ENCODE measurements around the gene RHOT1.
"Not testable (repeated sequence)": the region's sequence is repeated elsewhere in the genome, so short reads cannot be mapped to it uniquely, and the experiment has no call there.

RHOT1 gene

DNA sequence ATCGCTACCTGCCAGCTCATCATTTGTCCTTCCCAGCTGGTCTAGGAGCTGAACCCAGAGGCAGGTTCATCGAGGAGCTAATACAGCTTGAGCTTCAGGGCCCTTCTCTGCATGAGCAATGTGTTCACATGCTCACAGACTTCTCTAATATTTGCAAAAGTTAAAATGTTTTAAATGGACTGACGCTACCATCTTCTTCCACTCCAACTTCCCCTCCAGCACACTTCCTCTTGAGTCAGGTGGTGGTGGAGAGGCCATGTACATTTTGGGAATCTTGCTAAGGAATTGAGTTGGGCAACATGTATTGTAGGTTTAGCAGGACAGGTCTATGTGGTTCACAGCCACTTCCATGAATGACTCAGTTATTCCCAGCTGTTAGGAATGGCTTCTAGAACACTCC, 21.6 kb upstream of the RHOT1 start:
- no peak for FAIRE-seq
- DNase-seq (ENCODE audit: insufficient read length, low spot score) = no peak

DNA sequence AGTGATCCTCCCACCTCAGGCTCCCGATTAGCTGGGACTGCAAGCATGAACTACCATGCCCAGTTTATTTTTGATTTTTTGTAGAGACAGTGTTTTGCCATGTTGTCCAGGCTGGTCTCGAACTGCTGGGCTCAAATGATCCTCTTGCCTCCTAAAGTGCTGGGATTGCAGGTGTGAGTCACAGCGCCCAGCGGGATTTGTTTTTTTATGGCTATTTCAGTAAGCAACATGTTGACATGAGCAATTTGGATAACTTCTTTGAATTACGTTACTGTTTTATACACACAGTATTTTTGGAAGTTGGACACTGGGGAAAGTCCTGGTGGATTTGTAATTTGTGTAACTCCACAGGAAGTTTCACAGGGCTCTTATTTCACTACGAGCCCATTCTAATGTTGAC, 18.5 kb upstream of the RHOT1 start:
- DNase-seq (ENCODE audit: insufficient read length, low spot score) (no peak), FAIRE-seq (no peak)

DNA sequence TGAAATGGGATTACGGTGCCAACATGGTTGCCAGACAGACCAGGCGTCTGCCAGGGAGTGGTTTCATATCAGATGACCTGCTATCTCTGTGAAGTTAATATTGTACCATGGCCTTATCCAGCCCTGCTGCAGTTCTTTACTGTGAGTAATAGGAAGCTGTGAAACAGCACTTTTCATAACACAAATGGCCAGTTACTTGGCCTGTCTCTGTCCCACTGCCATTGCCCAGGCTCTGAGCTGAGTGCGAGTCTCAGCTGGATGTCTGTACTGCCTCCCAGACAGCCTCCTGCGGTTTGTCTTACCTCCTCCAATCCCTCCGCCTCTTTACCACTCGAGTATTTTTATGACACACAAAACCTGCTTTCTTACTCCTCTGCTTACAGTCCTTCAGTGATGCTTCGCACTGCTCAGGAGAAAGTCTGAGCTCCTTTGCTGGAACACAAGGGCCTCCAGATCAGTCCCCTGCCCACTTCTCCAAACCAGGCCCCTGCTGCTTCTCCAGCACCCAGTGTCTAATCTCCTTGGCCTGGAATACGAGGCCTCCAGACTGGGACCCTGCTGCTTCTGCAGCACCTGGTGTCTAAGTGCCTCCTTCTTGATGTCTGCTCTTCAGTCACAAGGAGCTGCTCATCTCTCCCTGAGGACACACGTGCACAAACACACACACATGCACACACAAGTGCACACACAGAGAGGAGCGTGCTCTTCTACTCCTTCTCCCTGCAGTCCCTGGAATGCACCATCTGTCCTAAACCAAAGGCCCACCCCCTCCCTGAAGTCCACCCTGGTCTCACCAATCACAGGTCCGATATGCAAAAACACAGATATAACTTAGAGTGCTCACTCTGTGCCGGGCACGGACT, 17.1 kb upstream of the RHOT1 start:
- FAIRE-seq = no peak
- no peak for DNase-seq (ENCODE audit: insufficient read length, low spot score)

DNA sequence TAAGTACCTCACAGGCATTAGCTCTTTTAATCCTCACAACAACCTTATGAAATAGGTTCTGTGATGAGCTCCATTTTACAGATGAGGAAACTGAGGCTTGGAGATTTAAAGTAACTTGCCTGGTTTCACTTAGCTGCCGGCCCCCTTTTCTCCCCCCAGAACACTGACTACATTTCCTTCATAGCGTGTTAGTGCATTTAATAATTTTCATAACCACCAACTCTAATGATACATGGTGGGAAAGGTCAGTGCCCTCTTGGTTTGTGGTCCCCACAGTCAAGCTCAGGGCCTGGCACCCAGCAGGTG, 16.5 kb upstream of the RHOT1 start:
- FAIRE-seq (no peak), DNase-seq (ENCODE audit: insufficient read length, low spot score) (no peak)

DNA sequence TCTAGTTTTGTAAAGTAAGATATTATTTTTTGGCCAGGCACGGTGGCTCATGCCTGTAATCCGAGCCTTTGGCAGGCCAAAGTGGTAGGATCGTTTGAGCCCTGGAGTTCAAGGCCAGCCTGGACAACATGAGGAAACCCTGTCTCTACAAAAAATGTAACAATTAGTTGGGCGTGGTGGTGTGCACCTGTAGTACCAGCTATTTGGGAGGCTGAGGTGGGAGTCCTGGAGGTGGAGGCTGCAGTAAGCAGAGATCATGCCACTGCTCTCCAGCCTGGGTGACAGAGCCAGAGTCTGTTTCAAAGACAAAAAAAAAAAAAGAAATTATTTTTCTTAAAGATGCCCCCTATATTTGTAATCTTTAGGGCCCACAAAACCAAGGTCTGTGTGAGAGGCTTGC, 16.0 kb upstream of the RHOT1 start:
- FAIRE-seq (no peak), DNase-seq (ENCODE audit: insufficient read length, low spot score) (no peak)

DNA sequence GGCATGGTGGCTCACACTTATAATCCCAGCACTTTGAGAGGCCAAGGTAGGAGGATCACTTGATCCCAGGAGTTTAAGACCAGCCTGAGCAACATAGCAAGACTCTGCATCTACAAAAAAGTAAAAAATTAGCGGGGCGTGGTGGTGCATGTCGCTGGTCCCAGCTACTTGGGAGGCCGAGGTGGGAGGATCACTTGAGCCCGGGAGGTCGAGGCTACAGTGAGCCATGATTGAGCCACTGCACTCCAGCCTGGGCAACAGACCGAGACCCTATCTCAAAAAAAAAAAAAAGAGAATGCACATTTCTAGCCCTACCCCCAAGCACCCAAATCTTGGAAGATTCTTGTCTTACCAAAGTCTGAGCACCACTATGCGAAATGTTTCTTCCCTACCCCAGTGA, 15.6 kb upstream of the RHOT1 start:
- FAIRE-seq (no peak), DNase-seq (ENCODE audit: insufficient read length, low spot score) (no peak)

DNA sequence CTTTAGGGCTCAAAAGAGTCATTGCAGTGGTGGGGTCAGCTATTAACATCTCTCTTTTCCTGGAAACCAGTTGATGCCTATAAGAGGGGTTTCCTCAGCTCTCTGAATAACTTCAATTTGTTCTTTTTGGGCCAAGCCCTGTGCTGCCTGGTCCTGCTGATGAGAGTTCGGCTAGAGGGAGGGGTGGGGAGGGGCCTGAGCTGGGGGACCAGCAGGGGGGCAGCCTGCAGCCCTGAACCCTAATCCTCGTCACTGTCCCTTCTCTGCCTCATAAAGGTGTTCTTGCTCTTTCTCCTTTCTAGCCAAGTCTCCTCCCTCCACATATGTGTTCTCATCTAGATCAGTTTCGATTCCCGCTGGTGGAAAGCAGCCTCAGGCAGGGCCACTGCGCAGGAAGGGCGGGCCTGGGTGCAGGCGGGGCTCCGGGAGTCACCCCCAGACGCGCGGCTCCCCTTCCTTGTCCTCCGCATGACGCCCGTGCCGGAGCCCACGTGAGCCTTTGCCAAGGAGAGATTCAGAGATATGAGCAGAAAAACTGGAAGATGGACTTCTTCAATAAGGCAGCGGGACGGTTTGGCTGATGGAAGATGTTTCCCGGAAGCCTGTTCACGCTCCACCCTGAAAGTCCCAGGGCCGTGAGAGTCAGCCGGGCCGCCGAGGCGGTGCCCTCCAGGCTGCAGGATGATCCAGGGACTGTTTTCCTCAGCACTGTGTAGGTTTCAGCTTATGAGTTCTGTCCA, 15.0 kb upstream of the RHOT1 start:
- peak; percentile 80 for FAIRE-seq

DNA sequence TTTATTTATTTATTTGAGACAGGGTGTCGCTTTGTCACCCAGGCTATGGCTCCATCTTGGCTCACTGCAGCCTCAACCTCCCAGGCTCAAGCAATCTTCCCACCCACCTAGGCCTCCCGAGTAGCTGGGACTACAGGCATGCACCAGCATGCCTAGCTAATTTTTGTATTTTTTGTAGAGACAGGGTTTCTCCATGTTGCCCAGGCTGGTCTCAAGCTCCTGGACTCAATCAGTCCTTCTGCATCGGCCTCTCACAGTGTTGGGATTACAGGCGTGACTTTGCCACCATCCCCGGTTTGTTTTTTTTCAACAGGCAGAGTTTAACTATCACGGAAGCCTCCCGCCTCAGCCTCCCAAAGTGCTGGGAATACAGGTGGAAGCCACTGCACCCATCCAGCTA, 13.8 kb upstream of the RHOT1 start:
- FAIRE-seq; DNase-seq (ENCODE audit: insufficient read length, low spot score): not testable (repeated sequence)

More for the DNA sequence above, 15.0 kb upstream of the RHOT1 start:
- DNase-seq (ENCODE audit: insufficient read length, low spot score) = peak; percentile 81

DNA sequence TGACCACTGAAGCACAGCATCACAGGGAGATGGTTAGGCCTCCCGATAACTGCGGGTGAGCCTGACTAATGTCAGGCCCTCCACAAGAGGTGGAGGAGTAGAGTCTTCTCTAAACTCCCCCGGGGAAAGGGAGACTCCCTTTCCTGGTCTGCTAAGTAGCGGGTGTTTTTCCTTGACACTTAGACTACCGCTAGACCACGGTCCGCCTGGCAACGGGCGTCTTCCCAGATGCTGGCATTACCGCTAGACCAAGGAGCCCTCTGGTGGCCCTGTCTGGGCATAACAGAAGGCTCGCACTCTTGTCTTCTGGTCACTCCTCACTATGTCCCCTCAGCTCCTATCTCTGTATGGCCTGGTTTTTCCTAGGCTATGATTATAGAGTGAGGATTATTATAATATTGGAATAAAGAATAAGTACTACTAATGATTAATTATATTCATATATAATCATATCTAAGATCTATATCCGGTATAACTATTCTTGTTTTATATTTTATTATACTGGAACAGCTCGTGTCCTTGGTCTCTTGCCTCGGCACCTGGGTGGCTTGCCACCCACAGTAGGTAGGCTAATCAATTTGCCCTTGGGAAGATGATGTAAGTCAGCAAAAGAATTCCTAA, 6.7 kb upstream of the RHOT1 start:
- DNase-seq (ENCODE audit: insufficient read length, low spot score); FAIRE-seq: not testable (repeated sequence)

DNA sequence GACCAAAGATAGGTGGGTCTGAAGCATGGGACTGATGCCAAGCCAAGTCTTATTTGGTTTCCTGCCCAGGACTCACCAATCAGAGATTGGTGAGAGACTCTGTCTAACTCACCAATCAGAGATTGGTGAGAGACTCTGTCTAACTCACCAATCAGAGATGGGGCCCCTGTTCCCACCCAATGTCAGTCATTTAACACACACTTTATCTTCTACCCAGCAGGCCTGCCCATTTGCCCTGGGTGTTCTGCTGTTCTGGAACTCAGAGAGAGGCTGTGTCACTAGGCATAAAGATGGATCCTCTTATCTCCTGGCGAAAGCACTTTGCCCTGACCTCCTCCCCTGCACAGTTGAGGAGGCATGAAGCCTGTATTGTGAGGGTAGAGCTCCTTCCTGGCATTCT, 5.4 kb upstream of the RHOT1 start:
- no peak for DNase-seq (ENCODE audit: insufficient read length, low spot score)
- FAIRE-seq = no peak

DNA sequence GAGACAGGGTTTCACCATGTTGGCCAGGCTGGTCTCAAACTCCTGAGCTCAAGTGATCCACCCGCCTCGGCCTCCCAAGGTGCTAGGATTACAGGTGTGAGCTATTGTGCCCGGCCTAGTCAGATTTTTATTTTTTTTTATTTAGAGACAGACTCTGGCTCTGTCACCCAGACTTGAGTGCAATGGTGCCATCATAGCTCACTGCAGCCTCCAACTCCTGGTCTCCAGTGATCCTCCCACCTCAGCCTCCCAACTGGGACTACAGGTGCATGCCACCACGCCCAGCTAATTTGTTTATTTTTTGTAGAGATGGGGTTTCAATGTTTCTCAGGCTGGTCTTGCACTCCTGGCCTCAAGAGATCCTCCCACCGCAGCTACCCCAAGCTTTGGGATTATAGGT, 2.8 kb upstream of the RHOT1 start:
- not testable (repeated sequence) for DNase-seq (ENCODE audit: insufficient read length, low spot score); FAIRE-seq

DNA sequence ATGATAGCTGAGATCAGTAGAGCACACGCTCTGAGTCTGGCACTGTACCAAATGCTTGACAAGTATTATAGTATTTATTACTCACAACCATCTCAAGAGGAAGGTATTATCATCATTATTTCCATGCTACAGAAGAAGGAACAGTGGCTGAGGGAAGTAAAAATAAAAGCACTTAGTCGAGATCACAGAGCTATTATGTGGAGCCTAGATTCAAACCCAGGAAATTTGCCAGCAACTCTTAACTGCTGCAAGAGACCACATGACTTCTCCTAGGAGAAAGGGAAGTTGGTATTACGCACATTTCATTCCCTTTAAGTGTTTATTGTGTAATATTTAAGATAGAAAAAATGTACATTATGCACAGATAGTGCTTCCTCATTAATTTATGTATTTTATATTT, 1.0 kb upstream of the RHOT1 start:
- FAIRE-seq = no peak
- no peak for DNase-seq (ENCODE audit: insufficient read length, low spot score)

DNA sequence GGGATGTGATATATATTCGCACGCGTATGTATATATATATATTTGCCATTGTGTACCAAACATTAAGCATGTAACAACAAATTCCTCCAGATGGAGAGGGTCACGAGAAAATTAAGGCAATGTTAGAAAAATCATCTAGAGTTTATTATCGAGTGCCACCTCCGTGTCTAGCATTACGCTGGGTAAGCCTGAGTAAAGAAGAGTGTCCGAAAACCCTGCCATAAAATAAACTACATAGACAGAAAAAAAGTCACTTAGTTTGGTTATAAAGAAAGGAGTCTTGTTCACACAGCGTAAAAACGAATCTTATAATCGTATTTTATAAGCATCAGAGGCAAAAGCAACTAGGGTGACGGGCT, 644 bp upstream of the RHOT1 start:
- FAIRE-seq (no peak), DNase-seq (ENCODE audit: insufficient read length, low spot score) (no peak)

DNA sequence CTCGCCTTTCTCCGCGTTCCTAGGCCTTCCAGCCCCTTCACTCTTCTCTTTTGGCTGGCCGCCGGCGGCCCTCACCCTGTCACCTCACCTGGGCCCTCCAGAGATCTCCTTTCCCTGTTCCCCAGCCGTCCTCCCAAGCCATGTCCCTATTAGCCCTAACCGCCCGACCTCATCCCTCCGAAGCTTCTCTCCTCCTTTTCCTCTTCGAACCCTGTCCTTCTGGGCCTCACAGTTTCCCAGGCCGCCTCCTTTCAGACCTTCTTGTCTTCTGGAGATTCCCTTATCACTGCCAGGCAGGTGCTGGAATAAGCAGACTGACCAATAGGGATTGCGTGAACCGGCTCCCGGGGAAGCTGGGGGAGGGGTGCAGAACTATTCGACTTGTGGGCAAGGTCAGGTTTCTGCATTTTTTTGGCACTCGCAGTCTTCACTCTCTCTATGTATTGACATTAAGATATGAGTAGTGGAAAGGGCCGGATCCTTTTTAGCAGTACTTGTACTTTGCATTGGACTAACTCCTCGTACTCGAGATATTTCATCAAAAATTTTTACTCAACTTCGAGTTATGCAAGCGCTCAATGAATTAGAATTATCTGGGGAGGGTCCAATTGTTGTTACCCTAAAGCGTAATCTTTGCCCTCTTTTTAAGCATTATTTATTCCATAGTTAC, 690 bp downstream of the RHOT1 start:
- peak; percentile 63 for DNase-seq (ENCODE audit: insufficient read length, low spot score)
- no peak for FAIRE-seq

DNA sequence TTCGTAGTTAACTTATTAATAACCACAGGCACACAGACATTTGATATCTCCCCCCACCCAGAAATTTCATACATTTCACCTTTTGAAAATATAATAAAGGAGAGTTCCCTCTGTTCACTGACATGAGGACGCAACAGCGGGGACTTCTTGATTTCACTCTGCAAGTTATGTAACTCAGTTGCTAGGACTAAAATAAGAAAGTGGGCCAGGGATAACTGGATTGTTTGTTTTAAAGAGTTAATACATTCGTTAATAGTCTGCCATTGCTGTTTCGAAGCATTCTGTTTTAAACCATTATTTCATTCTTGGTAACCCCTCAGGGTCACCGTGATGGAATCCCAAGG, 1.2 kb downstream of the RHOT1 start:
- DNase-seq (ENCODE audit: insufficient read length, low spot score) (no peak), FAIRE-seq (no peak)

DNA sequence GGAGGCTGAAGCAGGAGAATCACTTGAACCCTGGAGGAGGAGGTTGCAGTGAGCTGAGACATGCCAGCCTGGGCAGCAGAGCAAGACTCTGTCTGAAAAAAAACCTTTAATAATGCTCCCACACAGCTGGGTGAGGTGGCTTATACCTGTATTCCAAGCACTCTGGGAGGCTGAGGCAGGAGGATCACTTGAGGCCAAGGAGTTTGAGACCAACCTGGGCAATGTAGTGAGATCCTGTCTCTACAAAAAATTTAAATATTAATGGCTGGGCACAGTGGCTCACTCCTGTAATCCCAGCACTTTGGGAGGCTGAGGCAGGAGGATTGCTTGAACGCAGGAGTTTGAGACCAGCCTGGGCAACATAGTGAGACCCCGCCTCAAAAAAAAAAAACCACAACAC, 2.1 kb downstream of the RHOT1 start:
- DNase-seq (ENCODE audit: insufficient read length, low spot score); FAIRE-seq: not testable (repeated sequence)

DNA sequence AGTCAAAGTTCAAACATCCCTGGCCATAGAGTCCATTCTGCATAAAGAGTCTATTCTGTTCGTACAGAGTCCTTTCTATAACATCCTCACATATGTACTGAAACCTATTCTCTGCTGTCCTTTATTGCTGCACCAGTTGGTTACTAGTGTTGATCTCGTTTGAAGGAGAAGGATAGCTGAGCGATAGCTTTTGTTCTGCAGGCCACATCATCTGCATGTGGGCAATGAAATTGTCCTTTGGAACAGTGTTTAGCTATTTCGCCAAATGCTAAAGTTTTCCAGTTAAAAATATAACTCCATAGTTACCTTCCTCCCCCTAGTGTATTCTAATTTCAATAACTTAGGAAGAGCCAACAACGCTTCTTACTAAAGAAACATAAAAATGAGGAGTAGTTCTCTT, 6.0 kb downstream of the RHOT1 start:
- FAIRE-seq (no peak), DNase-seq (ENCODE audit: insufficient read length, low spot score) (no peak)

DNA sequence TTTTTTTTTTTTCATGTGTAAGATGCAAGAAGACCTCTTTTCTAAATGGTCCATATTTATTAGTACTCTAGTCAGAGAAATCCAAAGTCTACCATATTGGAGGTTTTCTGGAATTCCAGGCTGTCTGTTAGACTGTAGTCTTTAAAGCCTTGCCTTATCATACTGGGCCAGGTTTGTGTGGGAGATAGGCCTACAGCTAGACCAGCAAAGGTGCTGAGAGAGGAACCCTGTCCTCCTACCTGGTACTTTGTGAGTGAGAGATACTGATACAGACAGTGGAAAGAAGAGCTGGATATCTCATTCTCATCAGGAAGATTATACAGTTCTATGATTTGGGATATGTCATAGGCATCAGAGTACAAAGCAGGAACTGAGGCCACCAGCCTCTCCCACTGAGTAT, 8.1 kb downstream of the RHOT1 start:
- DNase-seq (ENCODE audit: insufficient read length, low spot score) (no peak), FAIRE-seq (no peak)

DNA sequence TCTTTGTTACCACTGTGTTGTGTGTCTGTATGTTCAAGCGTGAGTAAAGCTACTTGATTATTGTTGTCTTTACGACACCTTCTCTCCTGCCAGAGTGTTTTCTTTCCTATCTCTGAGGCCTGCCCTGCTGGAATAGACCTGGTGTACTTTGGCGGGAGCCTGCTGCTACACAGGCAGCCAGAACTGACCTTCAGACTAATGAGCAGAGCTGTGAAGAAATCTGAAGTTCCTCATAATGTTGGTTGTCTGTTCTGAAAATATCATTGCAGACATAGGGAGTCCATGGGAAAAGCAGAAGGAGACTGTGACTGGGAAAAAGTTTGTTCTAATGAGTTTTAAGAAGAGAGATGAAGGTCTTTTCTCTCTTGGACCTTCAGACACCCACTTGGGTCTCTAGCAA, 9.8 kb downstream of the RHOT1 start:
- FAIRE-seq = no peak
- DNase-seq (ENCODE audit: insufficient read length, low spot score) = no peak

DNA sequence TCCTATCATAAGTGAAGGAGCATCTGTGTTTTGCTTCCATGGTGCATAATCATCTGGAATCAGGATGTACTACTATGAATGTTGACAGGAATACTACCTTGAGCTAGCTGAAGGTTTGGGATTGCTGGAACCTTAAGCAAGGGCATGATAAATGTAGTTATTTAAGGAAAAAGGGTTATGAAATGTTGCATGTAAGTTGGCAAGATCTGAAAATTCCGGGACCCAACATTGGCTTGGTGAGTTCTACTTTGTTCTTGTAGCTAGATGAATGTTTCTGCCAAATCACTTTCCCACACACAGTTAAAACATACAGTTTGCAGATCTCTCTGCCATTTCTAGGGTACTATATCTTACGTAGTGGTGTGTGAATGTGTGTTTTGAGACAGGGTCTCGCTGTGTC, 13.6 kb downstream of the RHOT1 start:
- FAIRE-seq = no peak
- DNase-seq (ENCODE audit: insufficient read length, low spot score) = no peak

DNA sequence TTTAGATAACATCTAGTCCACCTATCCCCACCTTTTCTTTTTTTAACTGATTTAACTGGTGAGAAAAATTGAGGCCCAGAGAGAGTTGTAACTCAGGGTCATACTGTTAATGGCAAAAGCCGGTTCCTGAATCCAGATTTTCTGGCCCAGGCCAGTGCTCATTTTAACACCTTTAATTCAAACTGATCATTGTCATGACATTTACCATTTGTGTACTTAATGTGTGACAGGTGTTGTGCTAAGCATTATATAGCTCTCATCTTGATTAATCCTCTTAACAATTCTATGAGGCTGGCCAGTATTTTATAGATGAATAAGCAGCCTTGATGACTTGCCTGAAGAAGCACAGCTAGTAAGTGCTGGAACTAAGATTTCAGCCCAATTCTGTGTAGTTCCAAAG, 14.4 kb downstream of the RHOT1 start:
- FAIRE-seq (no peak), DNase-seq (ENCODE audit: insufficient read length, low spot score) (no peak)

DNA sequence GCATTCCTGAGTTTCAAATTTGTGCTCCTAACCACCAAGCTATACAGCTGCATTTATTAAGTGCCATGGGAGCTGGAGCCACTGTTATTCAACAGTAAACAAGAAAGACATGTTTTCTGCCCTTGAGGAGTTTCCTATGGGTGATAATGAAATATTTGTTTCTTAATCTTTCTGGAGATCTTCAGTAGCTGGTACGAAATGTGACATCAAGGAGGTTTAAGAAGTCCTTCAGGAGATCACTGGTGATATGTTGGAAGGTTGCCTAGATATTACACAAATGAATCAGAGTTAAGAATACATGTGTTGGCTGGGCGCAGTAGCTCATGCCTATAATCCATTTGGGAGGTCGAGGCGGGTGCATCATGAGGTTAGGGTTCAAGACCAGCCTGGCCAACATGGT, 14.9 kb downstream of the RHOT1 start:
- peak; percentile 9 for FAIRE-seq

More for the DNA sequence above, 14.9 kb downstream of the RHOT1 start:
- no peak for DNase-seq (ENCODE audit: insufficient read length, low spot score)

All from HTR-8/SVneo (cell line).